NB4 (cell line): ENCODE data around the gene LAD1.

ENCODE experiments used
- DNase-seq: peaks from one replicate; pipeline ENCODE4 v3.0.0; 2010; ENCODE audit warnings: low read depth
- H3K4me3 ChIP-seq: one replicate; pipeline ENCODE4 v1.5.1; 2011; ENCODE audit warnings: mild to moderate bottlenecking, low read depth, low read length, moderate library complexity
- MYC ChIP-seq: IDR thresholded peaks from 2 replicates; pipeline ENCODE4 v1.6.1; 2011; ENCODE audit warnings: low read depth, low read length
- POLR2A ChIP-seq: IDR thresholded peaks from 2 replicates; pipeline ENCODE4 v1.6.1; 2011; ENCODE audit warnings: mild to moderate bottlenecking; ENCODE audit not compliant: insufficient read length; ENCODE audit errors: extremely low read depth
- TF ChIP-seq, protein P1 (sequence below): IDR thresholded peaks from one replicate; pipeline ENCODE4 v1.5.1; 2012; ENCODE audit warnings: low read depth, low read length
- TF ChIP-seq, protein P2 (sequence below): IDR thresholded peaks from 2 replicates; pipeline ENCODE4 v1.6.1; 2011; ENCODE audit warnings: low read depth, low read length

The LAD1 gene

DNA sequence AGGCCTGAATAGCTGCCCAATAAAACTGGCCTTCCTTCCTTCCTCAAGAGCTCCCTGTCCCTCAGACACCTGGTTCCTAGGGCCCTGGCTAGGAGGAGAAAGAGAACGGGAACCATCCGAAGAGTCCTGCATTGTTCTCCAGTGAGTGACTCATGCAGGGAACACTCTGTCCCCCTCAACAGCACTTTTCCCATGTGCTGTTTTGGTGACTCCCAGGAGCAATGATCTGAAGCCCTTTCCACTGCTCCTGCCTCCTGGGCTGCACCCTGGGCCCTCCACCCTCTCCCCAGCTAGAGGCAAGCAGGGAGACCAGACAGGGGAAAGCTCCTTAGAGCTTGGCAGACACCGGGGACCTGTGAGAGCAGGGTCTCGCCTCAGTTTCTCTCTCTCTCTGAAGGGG, 40.5 kb downstream of the LAD1 start:
- TF ChIP-seq MYC = no peak
- TF ChIP-seq, protein P1, sequence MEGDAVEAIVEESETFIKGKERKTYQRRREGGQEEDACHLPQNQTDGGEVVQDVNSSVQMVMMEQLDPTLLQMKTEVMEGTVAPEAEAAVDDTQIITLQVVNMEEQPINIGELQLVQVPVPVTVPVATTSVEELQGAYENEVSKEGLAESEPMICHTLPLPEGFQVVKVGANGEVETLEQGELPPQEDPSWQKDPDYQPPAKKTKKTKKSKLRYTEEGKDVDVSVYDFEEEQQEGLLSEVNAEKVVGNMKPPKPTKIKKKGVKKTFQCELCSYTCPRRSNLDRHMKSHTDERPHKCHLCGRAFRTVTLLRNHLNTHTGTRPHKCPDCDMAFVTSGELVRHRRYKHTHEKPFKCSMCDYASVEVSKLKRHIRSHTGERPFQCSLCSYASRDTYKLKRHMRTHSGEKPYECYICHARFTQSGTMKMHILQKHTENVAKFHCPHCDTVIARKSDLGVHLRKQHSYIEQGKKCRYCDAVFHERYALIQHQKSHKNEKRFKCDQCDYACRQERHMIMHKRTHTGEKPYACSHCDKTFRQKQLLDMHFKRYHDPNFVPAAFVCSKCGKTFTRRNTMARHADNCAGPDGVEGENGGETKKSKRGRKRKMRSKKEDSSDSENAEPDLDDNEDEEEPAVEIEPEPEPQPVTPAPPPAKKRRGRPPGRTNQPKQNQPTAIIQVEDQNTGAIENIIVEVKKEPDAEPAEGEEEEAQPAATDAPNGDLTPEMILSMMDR = no peak
- TF ChIP-seq, protein P2, sequence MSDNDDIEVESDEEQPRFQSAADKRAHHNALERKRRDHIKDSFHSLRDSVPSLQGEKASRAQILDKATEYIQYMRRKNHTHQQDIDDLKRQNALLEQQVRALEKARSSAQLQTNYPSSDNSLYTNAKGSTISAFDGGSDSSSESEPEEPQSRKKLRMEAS = no peak
- TF ChIP-seq POLR2A = no peak
- H3K4me3 ChIP-seq = no peak overlapping the region
- no peak for DNase-seq

DNA sequence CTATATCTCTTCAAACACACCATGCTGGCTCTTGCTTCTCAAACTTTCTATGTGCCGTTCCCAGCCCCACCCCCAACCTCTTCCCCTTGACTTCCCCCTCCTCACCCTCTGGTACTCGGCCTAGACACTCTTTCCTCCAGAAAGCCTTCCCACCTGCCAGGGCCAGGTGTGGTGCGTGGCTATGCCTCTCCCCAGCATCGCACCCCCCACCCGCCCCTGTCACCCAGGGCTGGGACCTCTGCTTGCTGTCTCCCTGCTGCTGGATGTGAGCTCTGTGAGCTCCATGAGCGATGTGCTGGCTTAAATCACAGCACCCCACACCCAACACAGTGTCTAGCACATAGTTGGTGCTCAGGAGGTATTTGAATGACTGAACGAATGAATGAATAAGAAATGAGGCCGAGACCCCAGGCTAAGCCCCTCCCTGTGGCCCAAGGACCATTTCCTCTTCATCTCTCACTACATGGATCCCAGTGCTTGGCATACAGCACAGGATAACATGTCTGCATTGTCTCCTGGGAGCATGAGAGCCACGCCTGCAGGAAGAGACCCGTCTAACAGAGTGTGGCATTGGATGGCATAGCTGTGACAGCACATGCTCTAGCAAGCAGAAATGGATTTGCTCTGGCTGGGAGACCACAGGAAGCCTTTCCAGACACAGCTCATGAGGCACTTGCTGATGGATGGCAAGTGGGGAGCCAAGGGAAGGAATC, 41.3 kb downstream of the LAD1 start:
- TF ChIP-seq, protein P1 = no peak
- TF ChIP-seq, protein P2 = no peak
- TF ChIP-seq POLR2A = no peak
- TF ChIP-seq MYC = no peak
- H3K4me3 ChIP-seq = no peak overlapping the region
- no peak for DNase-seq

DNA sequence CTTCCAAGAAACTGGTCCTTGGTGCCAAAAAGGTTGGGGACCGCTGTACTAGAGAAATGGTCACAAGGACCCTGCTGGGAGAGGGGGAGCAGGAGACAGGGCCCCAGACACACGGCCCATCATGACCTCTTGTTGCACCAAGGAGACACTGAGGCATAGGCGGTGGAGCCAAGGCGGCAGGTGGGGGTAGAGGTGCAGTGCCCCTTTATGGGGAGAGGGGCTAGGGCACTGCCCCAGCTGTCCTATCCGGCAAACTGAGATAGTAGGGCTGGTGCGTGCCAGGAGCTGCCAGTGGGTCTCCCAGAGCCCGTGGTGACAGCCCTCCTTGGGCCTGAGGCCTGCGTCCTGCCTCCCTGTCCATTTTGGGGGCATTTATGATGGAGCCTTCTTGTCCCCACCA, 41.9 kb downstream of the LAD1 start:
- no peak for DNase-seq
- no peak overlapping the region for H3K4me3 ChIP-seq
- TF ChIP-seq, protein P2 = no peak
- TF ChIP-seq MYC (no peak), POLR2A (no peak)
- TF ChIP-seq, protein P1 = no peak

DNA sequence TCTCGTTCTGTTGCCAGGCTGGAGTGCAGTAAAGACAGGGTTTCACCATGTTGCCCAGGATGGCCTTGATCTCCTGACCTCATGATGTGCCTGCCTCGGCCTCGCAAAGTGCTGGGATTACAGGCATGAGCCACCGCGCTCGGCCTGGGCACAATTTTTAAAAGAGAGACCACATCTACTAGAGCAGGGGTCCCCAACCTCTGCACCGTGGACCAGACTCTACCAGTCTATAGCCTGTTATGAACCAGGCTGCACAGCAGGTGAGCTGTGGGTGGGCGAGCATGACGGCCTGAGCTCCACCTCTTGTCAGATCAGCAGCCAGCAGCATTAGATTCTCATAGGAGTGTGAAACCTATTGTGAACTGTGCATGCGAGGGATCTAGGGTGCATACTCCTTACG, 42.4 kb downstream of the LAD1 start:
- H3K4me3 ChIP-seq = no peak overlapping the region
- DNase-seq = no peak

DNA sequence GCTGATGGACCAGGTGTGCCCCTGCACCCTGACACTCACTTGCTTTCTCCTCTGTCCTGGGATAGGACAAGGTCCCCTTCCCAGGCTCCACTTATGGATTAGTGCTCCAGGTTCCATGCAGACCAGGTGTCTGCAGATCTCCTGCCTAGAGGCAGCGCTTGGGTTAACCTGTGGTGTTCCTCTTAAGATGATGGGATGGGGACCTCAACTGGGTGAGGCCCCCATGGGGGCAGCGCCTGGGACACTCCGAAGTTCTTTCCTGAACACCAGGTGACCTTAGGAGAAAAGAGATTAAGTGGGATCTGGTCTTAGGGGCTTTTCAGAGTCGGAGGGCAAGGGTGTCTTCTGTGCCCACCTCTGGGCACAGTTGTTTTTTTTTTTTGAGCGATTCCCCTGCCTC, 42.9 kb downstream of the LAD1 start:
- no peak overlapping the region for H3K4me3 ChIP-seq
- no peak for DNase-seq
- TF ChIP-seq, protein P2 = no peak
- TF ChIP-seq, protein P1 = no peak
- TF ChIP-seq MYC (no peak), POLR2A (no peak)

More for the DNA sequence above, 42.4 kb downstream of the LAD1 start:
- TF ChIP-seq POLR2A (no peak), MYC (no peak)
- TF ChIP-seq, protein P1 = no peak
- TF ChIP-seq, protein P2 = no peak
